ENCODE measurements around the gene TRIP12. TPM values are rescaled to one million over a fixed set of nuclear protein-coding genes. Genes with fewer than 3 reads are reported as not detected.
A peak's percentile ranks its signal among the peaks of the same experiment; 100 is the strongest.

The TRIP12 gene
- total RNA-seq (2022) (111 and 115 TPM in 2 replicates), Bru-seq, nascent RNA (percentile 84 among the genes with signal in this experiment), BruChase-seq, experiment 1, labeled RNA remaining after a 2-hour chase (percentile 83 among the genes with signal in this experiment), BruChase-seq, experiment 2, labeled RNA remaining after a 6-hour chase (percentile 87 among the genes with signal in this experiment)
- long read RNA-seq, partial matches to known transcripts, result 10 of 20 reads
- long read RNA-seq, other reads (novel, unspliced or antisense), result 10 of 20 reads

DNA sequence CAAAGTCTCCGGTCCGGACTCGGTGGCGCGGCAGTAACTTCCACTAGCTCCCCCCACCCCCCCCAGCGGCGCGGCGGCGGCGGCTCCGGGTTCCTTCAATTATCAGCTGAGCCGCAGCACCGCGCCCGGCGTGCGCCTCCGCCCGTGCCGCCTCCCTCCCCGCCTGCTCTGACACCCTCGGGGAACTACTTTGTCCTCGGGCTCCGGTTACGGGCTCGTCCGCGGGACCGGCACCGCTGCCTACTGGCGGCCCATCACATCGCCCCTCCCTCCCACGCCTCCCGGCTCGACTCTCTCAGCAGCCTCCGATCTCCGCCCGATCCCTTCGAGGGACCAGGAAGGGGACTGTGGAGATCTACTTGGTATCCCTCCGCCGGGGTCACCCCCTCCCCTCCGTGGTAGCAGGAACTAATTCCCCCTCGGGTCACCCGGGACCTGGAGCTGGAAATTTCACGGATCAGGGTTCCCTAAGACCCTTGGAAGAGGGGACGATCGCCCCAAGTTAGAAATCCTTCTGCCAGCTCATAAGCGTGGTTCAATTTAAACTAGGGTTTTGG is at the start of gene TRIP12:
TSS of gene TRIP12 (minus strand) at position 118 of the 557 bp plus-strand sequence. CDS start 41,930 bp downstream, outside the sequence.
- Mint-ChIP-seq H3K27ac (ENCODE audit: unreplicated experiment) (peak within 1 kb of the TSS; percentile 97), H3K4me1 (ENCODE audit: low read depth, unreplicated experiment) (peaks cover 9% of the 10 kb centered on the region), H3K4me3 (ENCODE audit: unreplicated experiment) (peak within 1 kb of the TSS; percentile 100), H3K9me3 (ENCODE audit: unreplicated experiment) (no peaks in the 10 kb centered on the region), H3K36me3 (ENCODE audit: insufficient read depth, unreplicated experiment) (peaks cover 25% of the 10 kb centered on the region), H3K27me3 (ENCODE audit: insufficient read depth, unreplicated experiment) (no peaks in the 10 kb centered on the region)
- TF ChIP-seq, protein P1, sequence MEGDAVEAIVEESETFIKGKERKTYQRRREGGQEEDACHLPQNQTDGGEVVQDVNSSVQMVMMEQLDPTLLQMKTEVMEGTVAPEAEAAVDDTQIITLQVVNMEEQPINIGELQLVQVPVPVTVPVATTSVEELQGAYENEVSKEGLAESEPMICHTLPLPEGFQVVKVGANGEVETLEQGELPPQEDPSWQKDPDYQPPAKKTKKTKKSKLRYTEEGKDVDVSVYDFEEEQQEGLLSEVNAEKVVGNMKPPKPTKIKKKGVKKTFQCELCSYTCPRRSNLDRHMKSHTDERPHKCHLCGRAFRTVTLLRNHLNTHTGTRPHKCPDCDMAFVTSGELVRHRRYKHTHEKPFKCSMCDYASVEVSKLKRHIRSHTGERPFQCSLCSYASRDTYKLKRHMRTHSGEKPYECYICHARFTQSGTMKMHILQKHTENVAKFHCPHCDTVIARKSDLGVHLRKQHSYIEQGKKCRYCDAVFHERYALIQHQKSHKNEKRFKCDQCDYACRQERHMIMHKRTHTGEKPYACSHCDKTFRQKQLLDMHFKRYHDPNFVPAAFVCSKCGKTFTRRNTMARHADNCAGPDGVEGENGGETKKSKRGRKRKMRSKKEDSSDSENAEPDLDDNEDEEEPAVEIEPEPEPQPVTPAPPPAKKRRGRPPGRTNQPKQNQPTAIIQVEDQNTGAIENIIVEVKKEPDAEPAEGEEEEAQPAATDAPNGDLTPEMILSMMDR (IDR thresholded peaks at IDR 0.05; ENCODE audit: insufficient read depth in 1 of 2, low read depth in 1 of 2, low read length in 1 of 2, severe bottlenecking in 1 of 2, unreplicated experiment in 1 of 2), result no peak
- no peaks in the 10 kb centered on the region for H3K4me1 ChIP-seq
- ChIA-PET CTCF (no interaction called here), POLR2A (interaction anchor here (0.6 to 0.7 kb wide), 2 partner anchors 345 to 902 kb away, joined by 3 to 5 read pairs; no protein-coding TSS in a partner anchor)
- no peaks in the 10 kb centered on the region for H3K9me3 ChIP-seq
- H3K36me3 ChIP-seq (ENCODE audit: control insufficient read depth, insufficient read depth, low read length), result no peaks in the 10 kb centered on the region
- intact Hi-C loops (cut with micrococcal nuclease; ENCODE audit: unreplicated experiment), result no loop called here
- H3K4me3 ChIP-seq (ENCODE audit: low read depth, low read length), result peak within 1 kb of the TSS; percentile 87
- no peaks in the 10 kb centered on the region for H3K27me3 ChIP-seq (replicated peaks; ENCODE audit: control insufficient read depth, insufficient read depth, low read length)
- no TSS peak for BruUV-seq (replicated peaks)
- peak; percentile 92 to 96 for DNase-seq

DNA sequence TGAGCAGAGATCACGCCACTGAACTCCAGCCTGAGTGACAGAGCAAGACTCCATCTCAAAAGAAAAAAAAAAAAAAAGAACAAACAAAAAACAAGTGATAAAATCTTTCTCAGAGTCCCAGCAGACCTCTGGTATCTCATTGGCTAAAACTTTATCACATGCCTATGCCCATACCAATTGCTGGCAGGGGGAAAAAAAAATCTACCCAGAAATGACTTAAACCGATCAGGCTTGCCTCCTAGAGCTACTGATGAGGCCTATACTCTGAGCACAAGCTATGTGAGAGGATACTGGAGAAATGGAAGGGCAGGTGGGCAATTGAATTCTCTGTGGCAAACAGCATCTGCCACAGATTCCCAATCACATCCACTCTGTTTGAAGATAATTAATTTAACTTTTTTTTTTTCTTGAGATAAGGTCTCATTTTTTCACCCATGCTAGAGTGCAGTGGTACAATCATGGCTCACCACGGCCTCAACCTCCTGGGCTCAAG is 49.5 kb upstream of the TRIP12 start:
- POLR2A ChIA-PET, result no interaction called here
- intact Hi-C loops (cut with micrococcal nuclease; ENCODE audit: unreplicated experiment), result no loop called here

DNA sequence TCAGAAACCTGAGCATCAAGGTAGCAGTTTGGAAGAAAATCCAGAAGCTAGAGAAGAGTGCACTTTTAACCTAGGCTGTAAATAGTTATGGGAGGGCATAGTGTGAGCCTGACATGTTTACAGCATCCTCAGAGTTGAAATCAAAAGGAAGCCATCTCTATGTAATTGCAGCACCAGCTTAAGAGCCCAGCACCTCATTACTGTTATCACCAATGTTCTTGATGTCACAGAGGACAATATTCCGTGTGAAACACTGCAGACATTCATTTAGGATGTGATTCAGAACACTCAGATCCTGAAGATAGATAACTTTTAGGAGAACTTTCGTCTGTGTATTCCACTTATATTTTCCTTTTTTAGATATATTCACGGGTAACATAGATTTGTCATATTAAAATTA is 48.6 kb upstream of the TRIP12 start:
- Histone ChIP-seq H3K27me3 (replicated peaks; ENCODE audit: control insufficient read depth, insufficient read depth, low read length) (no peaks in the 10 kb centered on the region), H3K4me3 (ENCODE audit: low read depth, low read length) (no peak overlapping the region), H3K9me3 (no peaks in the 10 kb centered on the region), H3K36me3 (ENCODE audit: control insufficient read depth, insufficient read depth, low read length) (no peaks in the 10 kb centered on the region), H3K4me1 (no peaks in the 10 kb centered on the region)
- no peaks in the 10 kb centered on the region for H3K4me1 Mint-ChIP-seq (ENCODE audit: low read depth, unreplicated experiment)
- H3K9me3 Mint-ChIP-seq (ENCODE audit: unreplicated experiment), result no peaks in the 10 kb centered on the region
- no peak for DNase-seq
- H3K4me3 Mint-ChIP-seq (ENCODE audit: unreplicated experiment), result no peak overlapping the region
- ChIA-PET CTCF (no interaction called here), POLR2A (no interaction called here)
- H3K27ac Mint-ChIP-seq (ENCODE audit: unreplicated experiment), result no peak overlapping the region
- H3K36me3 Mint-ChIP-seq (ENCODE audit: insufficient read depth, unreplicated experiment), result no peaks in the 10 kb centered on the region
- no TSS peak for BruUV-seq (replicated peaks)
- H3K27me3 Mint-ChIP-seq (ENCODE audit: insufficient read depth, unreplicated experiment), result no peaks in the 10 kb centered on the region
- TF ChIP-seq, protein P1 (IDR thresholded peaks at IDR 0.05; ENCODE audit: insufficient read depth in 1 of 2, low read depth in 1 of 2, low read length in 1 of 2, severe bottlenecking in 1 of 2, unreplicated experiment in 1 of 2), result no peak
- intact Hi-C loops (cut with micrococcal nuclease; ENCODE audit: unreplicated experiment), result no loop called here

More for the DNA sequence above, 49.5 kb upstream of the TRIP12 start:
- Histone ChIP-seq H3K9me3 (no peaks in the 10 kb centered on the region), H3K36me3 (ENCODE audit: control insufficient read depth, insufficient read depth, low read length) (no peaks in the 10 kb centered on the region), H3K27me3 (replicated peaks; ENCODE audit: control insufficient read depth, insufficient read depth, low read length) (no peaks in the 10 kb centered on the region), H3K4me3 (ENCODE audit: low read depth, low read length) (no peak overlapping the region), H3K4me1 (no peaks in the 10 kb centered on the region)
- TF ChIP-seq, protein P1 (IDR thresholded peaks at IDR 0.05; ENCODE audit: insufficient read depth in 1 of 2, low read depth in 1 of 2, low read length in 1 of 2, severe bottlenecking in 1 of 2, unreplicated experiment in 1 of 2), result no peak
- no peak overlapping the region for H3K27ac Mint-ChIP-seq (ENCODE audit: unreplicated experiment)
- H3K9me3 Mint-ChIP-seq (ENCODE audit: unreplicated experiment), result no peaks in the 10 kb centered on the region
- CTCF ChIA-PET, result no interaction called here
- no peaks in the 10 kb centered on the region for H3K27me3 Mint-ChIP-seq (ENCODE audit: insufficient read depth, unreplicated experiment)
- H3K4me1 Mint-ChIP-seq (ENCODE audit: low read depth, unreplicated experiment), result no peaks in the 10 kb centered on the region
- no peak for DNase-seq
- BruUV-seq (replicated peaks), result no TSS peak
- no peaks in the 10 kb centered on the region for H3K36me3 Mint-ChIP-seq (ENCODE audit: insufficient read depth, unreplicated experiment)
- no peak overlapping the region for H3K4me3 Mint-ChIP-seq (ENCODE audit: unreplicated experiment)
